OCI-LY7 (cell line): ENCODE results near the gene GNB1L.

Experiments used
- EZH2phosphoT487 ChIP-seq: fragments of 200-600 bp; sonication (generic); IDR thresholded peaks from 2 replicates; pipeline ENCODE4 v1.6.1; 2018; ENCODE audit warnings: low read depth, borderline replicate concordance, mild to moderate bottlenecking, mixed run types, antibody characterized with exemption, low read length, moderate library complexity, mixed read lengths
- TF ChIP-seq, protein P1 (sequence below): fragments of 200-600 bp; sonication (generic); conservative IDR thresholded peaks from 2 replicates; pipeline ENCODE4 v1.5.1; 2014; ENCODE audit warnings: mild to moderate bottlenecking, antibody characterized with exemption, low read length, moderate library complexity, mixed read lengths

DNA sequence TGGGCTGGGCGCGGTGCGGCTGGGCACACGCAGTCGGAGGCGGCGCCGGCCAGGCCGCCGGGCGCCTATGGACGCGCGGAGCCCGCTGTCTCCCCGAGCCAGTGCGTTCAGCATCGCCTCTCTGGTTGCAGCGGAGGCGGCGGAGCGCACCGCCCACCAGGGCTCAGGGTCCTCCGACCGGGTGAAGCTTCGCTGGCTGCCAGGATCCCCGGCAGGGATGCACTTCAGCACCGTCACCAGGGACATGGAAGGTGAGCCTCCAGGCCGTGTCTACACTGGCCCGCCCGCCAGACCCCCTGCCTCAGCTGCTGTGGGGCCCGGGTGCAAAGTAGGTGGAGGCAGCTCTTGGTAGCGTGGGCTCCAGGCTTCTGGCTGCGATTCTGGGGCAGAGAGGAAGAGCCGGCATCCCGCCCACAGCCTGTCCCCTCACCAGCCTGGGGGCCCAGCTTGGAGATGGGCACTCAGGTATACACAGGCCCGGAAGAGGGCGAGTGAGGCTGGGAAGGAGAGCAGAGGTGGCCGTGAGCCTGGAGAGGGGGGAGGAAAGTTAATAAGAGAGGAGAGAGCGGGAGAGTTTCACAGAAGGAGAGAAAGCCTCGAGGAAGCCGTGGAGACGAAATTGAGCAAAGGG lies 95.1 kb downstream of the GNB1L start:
- TF ChIP-seq, protein P1, sequence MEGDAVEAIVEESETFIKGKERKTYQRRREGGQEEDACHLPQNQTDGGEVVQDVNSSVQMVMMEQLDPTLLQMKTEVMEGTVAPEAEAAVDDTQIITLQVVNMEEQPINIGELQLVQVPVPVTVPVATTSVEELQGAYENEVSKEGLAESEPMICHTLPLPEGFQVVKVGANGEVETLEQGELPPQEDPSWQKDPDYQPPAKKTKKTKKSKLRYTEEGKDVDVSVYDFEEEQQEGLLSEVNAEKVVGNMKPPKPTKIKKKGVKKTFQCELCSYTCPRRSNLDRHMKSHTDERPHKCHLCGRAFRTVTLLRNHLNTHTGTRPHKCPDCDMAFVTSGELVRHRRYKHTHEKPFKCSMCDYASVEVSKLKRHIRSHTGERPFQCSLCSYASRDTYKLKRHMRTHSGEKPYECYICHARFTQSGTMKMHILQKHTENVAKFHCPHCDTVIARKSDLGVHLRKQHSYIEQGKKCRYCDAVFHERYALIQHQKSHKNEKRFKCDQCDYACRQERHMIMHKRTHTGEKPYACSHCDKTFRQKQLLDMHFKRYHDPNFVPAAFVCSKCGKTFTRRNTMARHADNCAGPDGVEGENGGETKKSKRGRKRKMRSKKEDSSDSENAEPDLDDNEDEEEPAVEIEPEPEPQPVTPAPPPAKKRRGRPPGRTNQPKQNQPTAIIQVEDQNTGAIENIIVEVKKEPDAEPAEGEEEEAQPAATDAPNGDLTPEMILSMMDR: no peak
- TF ChIP-seq EZH2phosphoT487: no peak
